NCI-H1694 treated with DMSO at 0.1 percent for 48 hours (cell line): Measurements from ENCODE around the gene RBBP4.
"Not testable (repeated sequence)": the region's sequence is repeated elsewhere in the genome, so short reads cannot be mapped to it uniquely, and the experiment has no call there.

Experiments
- DNase-seq: peaks from one replicate; lab custom pipeline; 2025; lab: John Stamatoyannopoulos, UW

Gene RBBP4

DNA sequence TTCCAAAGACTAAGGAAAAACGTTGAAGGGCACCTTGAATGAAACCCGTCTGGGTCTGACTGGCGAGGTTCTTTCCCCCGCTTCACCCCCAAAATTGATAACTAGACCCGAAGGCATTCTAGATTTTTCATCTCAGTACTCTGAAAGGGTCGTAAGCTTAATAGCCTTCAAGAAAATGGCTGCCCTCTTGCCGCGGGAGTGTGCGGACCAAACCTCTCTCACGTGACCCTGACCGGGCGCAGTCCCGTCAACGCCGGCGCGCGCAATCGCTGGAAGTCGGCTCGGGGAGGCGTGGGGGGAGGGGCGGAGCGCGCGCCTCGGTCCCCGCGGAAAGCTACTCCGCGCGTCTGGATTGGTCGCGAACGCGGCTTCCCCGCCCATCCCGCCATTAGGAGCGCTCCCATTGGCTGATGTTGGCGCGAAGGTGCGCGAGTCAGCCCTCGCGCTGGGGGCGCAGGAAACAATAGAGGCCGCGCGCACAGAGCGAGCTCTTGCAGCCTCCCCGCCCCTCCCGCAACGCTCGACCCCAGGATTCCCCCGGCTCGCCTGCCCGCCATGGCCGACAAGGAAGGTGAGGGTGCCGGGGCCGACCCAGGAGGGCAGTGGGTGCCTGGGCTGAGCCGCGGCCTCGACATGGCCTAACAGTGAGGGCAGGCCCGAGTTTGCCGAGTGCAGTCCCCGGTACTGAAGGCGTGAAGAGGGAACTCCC is at the start of gene RBBP4:
TSS of gene RBBP4 (plus strand) at position 457 of the 709 bp plus-strand sequence. CDS start at position 556, 99 bp downstream.
- peak; percentile 89 for DNase-seq

DNA sequence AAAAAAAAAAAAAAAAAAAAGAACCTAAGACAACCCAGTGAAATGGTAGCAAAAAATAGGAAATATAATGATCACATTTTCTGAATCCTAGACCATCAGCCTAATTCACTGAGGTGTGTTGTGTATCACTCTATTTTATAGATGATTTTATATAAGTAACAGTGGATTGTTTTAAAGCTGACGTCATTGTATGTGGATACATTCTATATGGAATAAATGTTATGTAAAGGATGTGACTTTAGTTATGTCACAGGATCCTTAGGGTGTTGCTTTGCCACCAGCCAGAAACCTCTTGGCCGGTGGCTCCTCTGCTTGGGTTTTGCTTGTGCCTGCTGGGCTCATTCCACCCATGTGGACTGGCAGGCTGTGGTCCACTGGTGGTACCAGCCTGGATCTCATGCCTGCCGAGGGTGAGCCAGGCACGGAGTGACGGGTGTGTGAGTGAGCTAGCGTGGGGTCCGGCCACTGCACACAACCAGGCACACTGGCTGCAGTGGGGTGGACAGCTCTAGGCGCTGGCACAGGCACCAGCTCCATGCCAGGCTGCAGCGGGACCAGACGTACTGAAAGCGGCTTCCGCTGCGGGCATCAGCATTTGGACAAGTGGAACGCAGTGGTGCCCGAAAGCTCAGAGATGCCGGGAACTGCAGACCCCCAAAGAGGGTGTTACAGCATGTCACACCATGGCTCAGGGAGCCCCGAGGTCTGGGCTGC is 45.1 kb upstream of the RBBP4 start:
- no peak for DNase-seq

GRCh38 chr1:32606565-32607371 is 44.2 kb upstream of the RBBP4 start:
- DNase-seq = no peak

DNA sequence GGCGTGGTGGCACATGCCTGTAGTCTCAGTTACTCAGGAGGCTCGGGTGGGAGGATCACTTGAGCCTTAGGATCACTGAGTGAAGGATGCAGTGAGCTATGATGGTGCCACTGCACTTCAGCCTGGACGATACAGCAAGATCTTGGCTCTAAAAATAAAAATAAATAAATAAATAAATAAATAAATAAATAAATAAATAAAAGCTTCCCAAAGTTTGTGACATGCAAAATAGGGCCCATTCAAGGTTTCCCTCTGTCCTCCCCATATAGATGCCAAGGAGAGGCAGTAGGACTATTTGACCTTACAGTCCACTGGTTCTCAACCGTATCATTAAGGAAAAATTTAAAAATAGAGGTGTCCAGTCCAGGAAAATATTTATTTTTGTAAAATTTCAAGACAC is 41.8 kb upstream of the RBBP4 start:
- DNase-seq = no peak

DNA sequence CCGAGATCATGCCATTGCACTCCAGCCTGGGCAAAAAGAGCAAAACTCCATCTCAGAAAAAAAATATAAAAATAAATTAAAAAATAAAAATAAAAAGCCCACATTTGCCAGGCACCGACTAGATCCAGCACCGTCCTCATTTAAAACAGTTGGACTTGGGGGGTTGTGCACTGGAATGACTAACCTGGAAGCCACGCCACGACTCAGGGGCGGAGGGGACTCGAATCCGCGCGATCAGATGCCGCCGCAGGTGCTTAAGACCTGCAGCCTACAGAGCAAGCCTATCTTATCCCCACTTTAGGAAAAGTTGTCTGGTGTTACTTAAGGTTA is 39.2 kb upstream of the RBBP4 start:
- no peak for DNase-seq

DNA sequence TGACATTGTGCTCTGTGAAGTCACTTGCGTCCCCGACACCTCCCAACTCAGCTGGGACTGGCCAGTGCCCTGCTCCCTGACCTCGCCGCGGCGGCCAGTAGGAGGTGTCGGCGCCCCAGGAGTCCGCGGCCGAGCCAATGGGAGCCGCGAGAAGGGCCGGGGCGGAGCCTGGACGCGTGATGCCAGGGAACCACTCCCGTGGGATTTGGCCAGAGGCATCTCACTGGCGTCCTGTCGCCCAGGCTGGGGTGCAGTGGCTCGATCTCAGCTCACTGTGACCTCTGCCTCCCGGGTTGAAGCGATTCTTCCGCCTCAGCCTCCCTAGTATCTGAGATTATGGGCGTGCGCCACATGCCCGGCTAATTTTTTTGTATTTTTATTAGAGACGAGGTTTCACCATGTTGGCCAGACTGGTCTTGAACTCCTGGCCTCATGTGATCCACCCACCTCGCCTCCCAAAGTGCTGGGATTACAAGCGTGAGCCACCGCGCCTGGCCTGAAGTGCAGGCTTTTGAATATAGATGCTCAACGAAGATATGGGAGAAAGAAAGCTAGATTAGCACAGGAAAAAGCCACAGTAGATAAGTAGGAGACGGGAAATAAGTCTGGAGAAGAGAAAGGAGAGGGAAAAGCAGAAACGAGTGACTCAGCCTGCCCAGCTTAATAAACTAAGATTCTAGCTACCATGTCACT is 38.7 kb upstream of the RBBP4 start:
- peak; percentile 44 for DNase-seq

GRCh38 chr1:32613472-32613871 is 37.5 kb upstream of the RBBP4 start:
- no peak for DNase-seq

GRCh38 chr1:32618673-32619221 is 32.3 kb upstream of the RBBP4 start:
- DNase-seq = no peak

DNA sequence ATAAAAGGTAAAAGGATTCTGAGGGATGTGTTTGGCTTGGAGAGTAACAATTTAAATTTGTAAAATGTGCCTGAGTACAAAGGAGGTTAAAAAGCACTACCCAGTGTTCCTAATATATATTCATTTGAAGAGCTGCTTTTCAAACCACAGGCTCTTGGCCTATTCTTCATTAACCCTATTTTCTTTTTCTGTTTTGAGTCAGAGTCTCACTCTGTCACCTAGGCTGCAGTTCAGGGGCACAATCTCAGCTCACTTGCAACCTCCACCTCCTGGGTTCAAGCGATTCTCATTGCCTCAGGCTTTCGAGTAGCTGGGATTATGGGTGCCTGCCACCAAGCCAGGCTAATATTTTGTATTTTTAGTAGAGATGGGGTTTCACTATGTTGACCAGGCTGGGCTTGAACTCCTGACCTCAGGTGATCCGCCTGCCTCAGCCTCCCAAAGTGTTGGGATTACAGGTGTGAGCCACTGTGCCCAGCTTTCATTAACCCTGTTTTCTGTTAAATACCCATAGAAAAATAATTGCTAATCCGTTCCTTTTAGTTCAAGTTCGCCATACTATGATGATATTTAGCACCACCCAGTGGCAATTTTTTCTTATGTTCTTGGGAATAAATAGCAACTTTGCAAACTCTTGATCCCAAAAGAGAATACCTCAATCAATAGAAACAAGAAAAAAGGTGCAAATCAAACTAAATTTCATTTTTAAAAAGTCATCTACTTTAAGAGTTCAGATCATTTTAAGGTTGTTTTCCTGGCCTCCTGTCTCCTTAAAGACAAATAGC is 31.1 kb upstream of the RBBP4 start:
- DNase-seq = peak; percentile 13

DNA sequence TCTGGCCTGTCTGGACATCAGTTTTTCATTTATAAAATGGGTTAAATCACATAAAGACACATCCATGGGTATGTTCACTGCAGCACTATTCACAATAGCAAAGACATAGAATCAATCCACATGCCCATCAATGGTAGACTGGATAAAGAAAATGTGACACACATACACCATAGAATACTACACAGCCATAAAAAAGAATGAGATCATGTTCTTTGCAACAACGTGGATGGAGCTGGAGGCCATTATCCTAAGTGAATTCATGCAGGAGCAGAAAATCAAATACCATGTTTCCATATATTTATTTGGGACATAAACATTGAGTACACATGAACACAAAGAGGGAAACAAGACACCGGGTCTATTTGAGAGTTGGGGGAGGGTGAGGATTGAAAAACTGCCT is 28.8 kb upstream of the RBBP4 start:
- no peak for DNase-seq

- DNase-seq = no peak
Observed at GRCh38 chr1:32622806-32623681, 28.0 kb upstream of the RBBP4 start.

- DNase-seq = no peak
Observed at GRCh38 chr1:32623775-32624174, 27.2 kb upstream of the RBBP4 start.

GRCh38 chr1:32626176-32626575 is 24.8 kb upstream of the RBBP4 start:
- no peak for DNase-seq

GRCh38 chr1:32627596-32628162 is 23.3 kb upstream of the RBBP4 start:
- DNase-seq = no peak

DNA sequence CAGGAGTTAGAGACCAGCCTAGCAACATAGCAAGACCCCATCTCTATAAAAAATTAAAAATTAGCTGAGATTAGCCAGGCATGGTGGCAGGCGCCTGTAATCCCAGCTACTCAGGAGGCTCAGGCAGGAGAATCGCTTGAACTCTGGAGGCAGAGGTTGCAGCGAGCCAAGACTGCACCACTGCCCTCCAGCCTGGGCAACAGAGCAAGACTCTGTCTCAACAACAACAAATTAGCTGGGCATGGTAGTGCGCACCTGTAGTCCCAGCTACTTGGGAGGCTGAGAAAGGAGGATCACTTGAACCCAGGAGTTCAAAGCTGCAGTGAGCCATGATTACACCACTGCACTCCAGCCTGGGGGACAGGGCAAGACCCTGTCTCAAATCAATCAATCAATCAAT is 20.8 kb upstream of the RBBP4 start:
- not testable (repeated sequence) for DNase-seq

DNA sequence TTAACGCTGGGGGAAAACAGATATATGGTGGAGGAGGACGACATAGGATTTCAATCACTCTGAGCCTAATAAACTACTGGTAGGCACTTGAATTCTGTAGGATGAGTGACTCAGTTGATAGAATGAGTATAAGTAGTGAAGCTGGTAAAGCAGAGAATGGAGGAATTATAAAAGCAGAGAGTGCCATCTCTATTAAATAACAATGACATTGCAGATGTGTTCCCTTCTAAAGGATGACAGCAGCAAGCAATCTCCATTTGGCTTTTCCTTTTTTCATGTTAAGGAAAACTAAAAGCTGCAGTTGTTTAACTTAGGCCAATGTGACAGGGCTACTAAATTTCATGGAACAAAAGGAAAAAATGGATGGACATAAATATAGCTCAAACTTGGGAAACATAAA is 18.2 kb upstream of the RBBP4 start:
- no peak for DNase-seq

- DNase-seq = no peak
Observed at GRCh38 chr1:32635508-32636277, 15.3 kb upstream of the RBBP4 start.

DNA sequence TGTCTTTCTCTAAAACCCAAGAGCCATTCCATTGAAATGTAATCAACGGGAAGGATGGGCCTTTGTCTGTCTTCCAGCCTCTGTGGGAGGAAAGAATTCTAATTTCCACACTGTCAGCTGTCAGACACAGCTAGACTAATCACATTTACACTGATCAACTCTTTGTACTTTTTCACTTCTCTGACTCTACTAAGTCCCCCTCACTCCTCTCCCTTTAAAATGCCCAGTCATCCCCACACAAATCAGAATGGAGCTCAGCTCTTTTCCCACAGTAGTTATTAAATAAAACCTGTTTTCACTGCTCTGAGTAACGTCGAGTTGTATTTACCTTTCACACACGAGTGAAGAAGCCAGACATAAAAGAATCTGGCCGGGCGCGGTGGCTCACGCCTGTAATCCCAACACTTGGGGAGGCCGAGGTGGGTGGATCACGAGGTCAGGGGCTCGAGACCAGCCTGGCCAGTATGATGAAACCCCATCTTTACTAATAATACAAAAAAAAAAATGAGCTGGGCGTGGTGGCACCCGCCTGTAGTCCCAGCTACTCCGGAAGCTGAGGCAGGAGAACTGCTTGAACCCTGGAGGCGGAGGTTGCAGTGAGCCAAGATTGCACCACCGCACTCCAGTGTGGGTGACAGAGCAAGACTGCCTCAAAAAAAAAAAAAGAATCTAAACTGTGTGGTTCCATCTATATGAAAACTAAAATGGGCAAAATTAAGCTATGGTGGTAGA is 13.9 kb upstream of the RBBP4 start:
- no peak for DNase-seq
